Measurements from ENCODE around the gene ETNK2. TPM values are rescaled to one million over a fixed set of nuclear protein-coding genes. Genes with fewer than 3 reads are reported as not detected.

The ETNK2 gene
- total RNA-seq, 2 experiments from 2014 or later: 1.9 TPM; not detected in 1

DNA sequence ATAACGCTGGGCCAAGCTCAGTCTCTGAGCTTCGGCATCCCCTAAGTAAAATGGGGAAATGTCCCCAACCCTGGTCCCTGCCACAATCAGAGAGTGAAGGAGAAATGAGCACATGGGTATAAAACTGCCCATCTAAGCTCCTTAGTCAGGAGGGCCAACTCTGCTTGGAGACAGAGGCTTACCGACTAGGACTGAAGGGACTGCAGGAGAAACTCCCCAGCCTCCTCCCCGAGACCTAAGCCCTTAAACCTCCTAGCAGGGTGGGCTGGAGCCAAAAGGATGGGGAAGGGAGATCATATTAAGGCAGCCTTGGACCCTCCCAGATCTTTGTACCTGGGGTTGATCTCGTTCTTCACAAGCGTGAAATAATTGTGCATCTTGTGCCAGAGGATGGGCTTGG lies 5.5 kb downstream of the ETNK2 start:
- H3K27ac ChIP-seq (ENCODE audit: low read depth, low read length, poor library complexity, severe bottlenecking): no peak overlapping the region
- DNase-seq (ENCODE audit: low spot score): no peak
- H3K9me2 ChIP-seq (ENCODE audit: insufficient read depth, low read length): no peaks in the 10 kb centered on the region
- intact Hi-C loops (cut with micrococcal nuclease; ENCODE audit: unreplicated experiment): no loop called here
- no peaks in the 10 kb centered on the region for H3K4me1 ChIP-seq (ENCODE audit: insufficient read depth, low read length, poor library complexity, severe bottlenecking)
- H3K9me3 ChIP-seq (ENCODE audit: low read length): no peaks in the 10 kb centered on the region
- BruUV-seq (replicated peaks): no TSS peak
- ChIA-PET CTCF (ENCODE audit: unreplicated experiment) (no interaction called here), POLR2A (no interaction called here)
- H4K20me1 ChIP-seq (ENCODE audit: insufficient read depth, low read length): no peaks in the 10 kb centered on the region
- no peak overlapping the region for H2AFZ ChIP-seq (ENCODE audit: low read length)
- H3K79me2 ChIP-seq (ENCODE audit: insufficient read depth, low read depth, low read length): no peaks in the 10 kb centered on the region
- H3K4me3 ChIP-seq (ENCODE audit: low read depth, low read length, poor library complexity, severe bottlenecking): no peak overlapping the region
- H3K4me2 ChIP-seq (ENCODE audit: low read length): no peak overlapping the region
- TF ChIP-seq, protein P1, sequence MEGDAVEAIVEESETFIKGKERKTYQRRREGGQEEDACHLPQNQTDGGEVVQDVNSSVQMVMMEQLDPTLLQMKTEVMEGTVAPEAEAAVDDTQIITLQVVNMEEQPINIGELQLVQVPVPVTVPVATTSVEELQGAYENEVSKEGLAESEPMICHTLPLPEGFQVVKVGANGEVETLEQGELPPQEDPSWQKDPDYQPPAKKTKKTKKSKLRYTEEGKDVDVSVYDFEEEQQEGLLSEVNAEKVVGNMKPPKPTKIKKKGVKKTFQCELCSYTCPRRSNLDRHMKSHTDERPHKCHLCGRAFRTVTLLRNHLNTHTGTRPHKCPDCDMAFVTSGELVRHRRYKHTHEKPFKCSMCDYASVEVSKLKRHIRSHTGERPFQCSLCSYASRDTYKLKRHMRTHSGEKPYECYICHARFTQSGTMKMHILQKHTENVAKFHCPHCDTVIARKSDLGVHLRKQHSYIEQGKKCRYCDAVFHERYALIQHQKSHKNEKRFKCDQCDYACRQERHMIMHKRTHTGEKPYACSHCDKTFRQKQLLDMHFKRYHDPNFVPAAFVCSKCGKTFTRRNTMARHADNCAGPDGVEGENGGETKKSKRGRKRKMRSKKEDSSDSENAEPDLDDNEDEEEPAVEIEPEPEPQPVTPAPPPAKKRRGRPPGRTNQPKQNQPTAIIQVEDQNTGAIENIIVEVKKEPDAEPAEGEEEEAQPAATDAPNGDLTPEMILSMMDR (conservative IDR thresholded peaks at IDR 0.05; ENCODE audit: low read length): no peak
- TF ChIP-seq EZH2phosphoT487 (IDR thresholded peaks at IDR 0.05; ENCODE audit: borderline replicate concordance, low read depth, low read length): no peak
- no peaks in the 10 kb centered on the region for H3K36me3 ChIP-seq (ENCODE audit: insufficient read depth, low read length)

DNA sequence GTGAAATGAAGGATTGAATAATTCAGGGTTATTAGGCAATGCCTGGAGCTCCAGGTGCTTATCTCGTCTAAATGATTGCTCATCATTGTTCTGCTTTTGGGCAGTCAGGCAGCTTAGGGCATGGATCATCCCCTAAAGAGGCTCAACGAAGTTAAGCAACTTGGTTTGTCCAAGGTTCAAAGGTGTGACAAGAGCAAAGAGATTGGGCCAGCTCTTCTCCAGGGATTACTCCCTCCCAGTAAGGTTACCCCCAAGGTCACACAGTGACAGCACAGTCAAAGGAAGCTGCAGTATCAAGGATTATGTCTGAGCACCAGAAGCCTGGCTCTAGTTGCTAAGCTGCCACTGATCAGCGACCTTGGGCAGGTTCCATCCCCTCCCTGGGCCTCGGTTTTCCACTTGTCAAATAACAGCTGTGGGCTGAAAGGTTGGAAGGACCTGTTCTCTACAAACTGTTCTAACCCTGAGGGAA lies 6.8 kb downstream of the ETNK2 start:
- no peaks in the 10 kb centered on the region for H3K36me3 ChIP-seq (ENCODE audit: insufficient read depth, low read length)
- DNase-seq (ENCODE audit: low spot score): no peak
- BruUV-seq (replicated peaks): no TSS peak
- H3K27ac ChIP-seq (ENCODE audit: low read depth, low read length, poor library complexity, severe bottlenecking): no peak overlapping the region
- TF ChIP-seq, protein P1 (conservative IDR thresholded peaks at IDR 0.05; ENCODE audit: low read length): no peak
- no peak for TF ChIP-seq EZH2phosphoT487 (IDR thresholded peaks at IDR 0.05; ENCODE audit: borderline replicate concordance, low read depth, low read length)
- no peaks in the 10 kb centered on the region for H3K79me2 ChIP-seq (ENCODE audit: insufficient read depth, low read depth, low read length)
- CTCF ChIA-PET (ENCODE audit: unreplicated experiment): no interaction called here
- H4K20me1 ChIP-seq (ENCODE audit: insufficient read depth, low read length): no peaks in the 10 kb centered on the region
- no peaks in the 10 kb centered on the region for H3K9me3 ChIP-seq (ENCODE audit: low read length)
- POLR2A ChIA-PET: interaction anchor here (1.2 kb wide), 1 partner anchor 9 kb away, joined by 3 read pairs; no protein-coding TSS in a partner anchor
- H2AFZ ChIP-seq (ENCODE audit: low read length): no peak overlapping the region
- intact Hi-C loops (cut with micrococcal nuclease; ENCODE audit: unreplicated experiment): no loop called here
- no peak overlapping the region for H3K4me2 ChIP-seq (ENCODE audit: low read length)
- H3K4me3 ChIP-seq (ENCODE audit: low read depth, low read length, poor library complexity, severe bottlenecking): no peak overlapping the region
- no peaks in the 10 kb centered on the region for H3K9me2 ChIP-seq (ENCODE audit: insufficient read depth, low read length)
- H3K4me1 ChIP-seq (ENCODE audit: insufficient read depth, low read length, poor library complexity, severe bottlenecking): no peaks in the 10 kb centered on the region

DNA sequence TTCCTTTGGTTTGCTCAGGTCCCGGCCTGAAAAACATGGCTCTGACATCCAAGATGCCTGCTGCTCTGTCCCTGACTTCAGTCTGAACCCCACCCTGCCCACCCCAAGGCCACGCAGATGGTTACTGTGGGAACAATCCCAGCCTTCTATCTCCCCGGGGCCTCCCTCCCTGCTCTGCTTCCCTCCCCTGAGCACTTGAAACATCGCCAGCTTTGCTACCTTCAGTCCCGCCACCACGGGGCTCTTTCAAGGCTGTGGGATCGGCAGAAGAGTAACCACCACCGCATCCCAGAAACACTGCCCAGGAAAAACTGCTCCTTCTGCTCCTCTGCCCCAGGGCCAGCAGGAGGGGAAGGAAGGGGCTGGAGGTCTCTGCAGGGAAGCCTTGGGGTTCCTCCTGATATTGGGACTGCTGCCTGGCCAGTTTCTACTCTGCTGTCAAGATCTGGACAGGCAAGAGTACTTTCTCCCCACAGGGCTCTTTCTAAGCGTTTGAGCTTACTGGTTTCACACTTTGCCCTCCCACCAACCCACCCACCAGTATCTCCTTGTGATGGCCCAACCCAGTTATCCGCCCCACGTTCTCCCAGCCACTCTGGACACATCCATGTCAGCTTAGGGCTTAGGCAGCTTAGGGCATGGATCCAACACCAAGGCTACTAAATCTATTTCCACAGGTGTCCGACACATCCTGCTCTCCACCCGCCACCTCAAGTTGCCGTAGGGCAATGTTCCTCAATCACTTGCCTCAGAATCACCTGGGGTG lies 8.4 kb downstream of the ETNK2 start:
- Histone ChIP-seq H3K9me3 (ENCODE audit: low read length) (no peaks in the 10 kb centered on the region), H3K9me2 (ENCODE audit: insufficient read depth, low read length) (no peaks in the 10 kb centered on the region), H3K79me2 (ENCODE audit: insufficient read depth, low read depth, low read length) (no peaks in the 10 kb centered on the region), H3K4me3 (ENCODE audit: low read depth, low read length, poor library complexity, severe bottlenecking) (no peak overlapping the region), H4K20me1 (ENCODE audit: insufficient read depth, low read length) (no peaks in the 10 kb centered on the region), H3K36me3 (ENCODE audit: insufficient read depth, low read length) (no peaks in the 10 kb centered on the region), H3K4me2 (ENCODE audit: low read length) (no peak overlapping the region), H3K4me1 (ENCODE audit: insufficient read depth, low read length, poor library complexity, severe bottlenecking) (no peaks in the 10 kb centered on the region), H3K27ac (ENCODE audit: low read depth, low read length, poor library complexity, severe bottlenecking) (no peak overlapping the region), H2AFZ (ENCODE audit: low read length) (no peak overlapping the region)
- no peak for TF ChIP-seq EZH2phosphoT487 (IDR thresholded peaks at IDR 0.05; ENCODE audit: borderline replicate concordance, low read depth, low read length)
- TF ChIP-seq, protein P1 (conservative IDR thresholded peaks at IDR 0.05; ENCODE audit: low read length): no peak
- intact Hi-C loops (cut with micrococcal nuclease; ENCODE audit: unreplicated experiment): no loop called here
- POLR2A ChIA-PET: interaction anchor here (0.5 kb wide), 1 partner anchor 152 kb away, joined by 3 read pairs; no protein-coding TSS in a partner anchor
- BruUV-seq (replicated peaks): no TSS peak
- no peak for DNase-seq (ENCODE audit: low spot score)
- CTCF ChIA-PET (ENCODE audit: unreplicated experiment): interaction anchor here (0.7 kb wide), 1 partner anchor 15 kb away, joined by 4 read pairs; no protein-coding TSS in a partner anchor

All from OCI-LY7 (cell line).